Activated CD4-positive, alpha-beta T cell treated with anti-CD3 and anti-CD28 coated beads for 24 hours (primary cell): ENCODE results near the gene NPY4R2.
"Not testable (repeated sequence)": the region's sequence is repeated elsewhere in the genome, so short reads cannot be mapped to it uniquely, and the experiment has no call there.

Experiments
- DNase-seq, 2 donors: peaks; one replicate each; pipeline ENCODE4 v3.0.0-alpha.2; 2020; ENCODE audit warnings: low read depth in 2 of 2

The NPY4R2 gene

GRCh38 chr10:47932824-47933223 is 14.4 kb downstream of the NPY4R2 start:
- DNase-seq: not testable (repeated sequence)

GRCh38 chr10:47933462-47933861 is 15.0 kb downstream of the NPY4R2 start:
- not testable (repeated sequence) for DNase-seq

GRCh38 chr10:47936772-47937228 is 18.3 kb downstream of the NPY4R2 start:
- DNase-seq: not testable (repeated sequence)

- DNase-seq: not testable (repeated sequence)
These were observed 19.2 kb downstream of the NPY4R2 start for GRCh38 chr10:47937634-47938033.

- not testable (repeated sequence) for DNase-seq
These were observed 22.4 kb downstream of the NPY4R2 start for GRCh38 chr10:47940821-47941220.

DNA sequence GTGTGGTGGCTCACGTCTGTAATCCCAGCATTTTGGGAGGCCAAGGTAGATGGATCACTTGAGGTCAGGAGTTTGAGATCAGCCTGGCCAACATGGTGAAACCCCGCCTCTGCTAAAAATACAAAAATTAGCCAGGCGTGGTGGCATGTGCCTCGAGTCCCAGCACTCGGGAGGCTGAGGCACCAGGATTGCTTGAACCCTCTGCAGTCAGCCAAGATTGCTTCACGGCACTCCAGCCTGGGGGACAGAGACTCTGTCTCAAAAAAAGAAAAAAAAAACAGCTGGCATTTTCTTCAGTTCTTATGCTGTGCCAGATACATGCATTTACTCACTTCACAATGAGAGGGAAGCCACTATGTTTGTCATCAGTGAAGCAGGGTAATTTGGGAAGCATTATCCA is 22.9 kb downstream of the NPY4R2 start:
- not testable (repeated sequence) for DNase-seq

DNA sequence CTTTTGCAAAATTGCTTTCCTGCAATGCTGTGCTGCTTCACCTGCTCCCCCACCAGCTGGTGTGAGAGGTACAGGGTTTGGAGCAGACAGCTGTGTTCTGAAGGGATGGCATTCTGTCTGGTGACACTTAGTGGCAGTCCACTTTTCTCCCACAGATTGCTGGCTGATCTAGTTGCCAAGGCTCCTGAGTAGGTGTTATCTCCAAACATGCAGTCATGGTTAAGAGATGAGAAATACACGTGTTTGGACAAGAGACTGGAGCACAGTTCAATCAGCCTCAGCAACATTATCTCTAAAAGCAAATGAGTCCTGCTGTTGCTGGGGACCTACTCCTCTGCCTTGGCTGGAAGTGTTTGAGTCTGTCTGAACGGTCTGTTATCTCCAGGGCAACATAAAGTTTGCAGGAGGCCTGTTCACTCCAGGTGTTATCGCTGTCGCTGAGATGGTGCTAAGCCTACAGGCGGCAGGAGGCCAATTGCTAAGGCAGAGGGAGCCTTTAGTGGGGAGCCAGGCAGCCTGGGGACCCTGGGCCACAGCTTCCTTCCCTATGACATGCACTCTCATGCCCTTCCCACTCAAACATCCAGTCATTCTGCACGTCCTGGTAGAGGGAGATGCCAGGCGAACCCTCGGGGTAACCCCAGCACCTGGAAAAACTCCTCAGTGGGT is 24.0 kb downstream of the NPY4R2 start:
- not testable (repeated sequence) for DNase-seq

DNA sequence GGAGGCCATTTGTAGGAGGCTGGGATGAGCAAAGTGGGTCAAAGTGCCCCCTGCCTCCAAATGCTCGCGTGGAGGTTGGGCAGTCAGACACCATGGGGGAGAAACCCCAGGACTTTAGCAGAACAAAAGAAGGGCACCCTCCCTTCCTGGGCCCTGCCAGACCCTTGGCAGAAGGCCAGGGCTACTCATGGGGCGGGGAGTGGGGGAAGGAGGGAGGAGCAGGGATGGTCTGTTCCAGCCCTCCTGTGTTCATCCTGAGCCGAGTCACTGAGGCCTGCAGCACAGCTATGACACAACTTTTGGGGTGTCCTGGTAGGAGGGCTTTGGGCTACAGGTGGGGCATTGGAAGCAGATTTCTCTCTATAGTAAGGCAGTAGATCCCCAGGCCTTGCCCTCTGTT is 24.9 kb downstream of the NPY4R2 start:
- DNase-seq: not testable (repeated sequence)

DNA sequence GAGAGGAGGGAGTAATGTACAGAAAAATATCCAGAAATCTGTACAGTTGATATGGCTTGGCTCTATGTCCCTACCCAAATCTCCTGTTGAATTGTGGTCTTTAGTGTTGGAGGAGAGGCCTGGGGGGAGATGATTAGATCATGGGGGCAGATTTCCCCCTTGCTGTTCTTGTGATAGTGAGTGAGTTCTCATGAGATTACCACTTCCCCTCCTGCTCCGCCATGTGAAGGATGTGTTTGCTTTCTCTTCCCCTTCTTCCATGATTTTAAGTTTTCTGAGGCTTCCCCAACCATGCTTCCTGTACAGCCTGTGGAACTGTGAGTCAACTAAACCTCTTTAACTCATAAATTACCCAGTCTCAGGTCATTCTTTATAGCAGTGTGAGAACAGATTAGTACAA is 29.0 kb downstream of the NPY4R2 start:
- DNase-seq: not testable (repeated sequence)

GRCh38 chr10:47957158-47957557 is 38.7 kb downstream of the NPY4R2 start:
- DNase-seq: not testable (repeated sequence)

- DNase-seq: not testable (repeated sequence)
These were observed 41.2 kb downstream of the NPY4R2 start for GRCh38 chr10:47959677-47960076.

DNA sequence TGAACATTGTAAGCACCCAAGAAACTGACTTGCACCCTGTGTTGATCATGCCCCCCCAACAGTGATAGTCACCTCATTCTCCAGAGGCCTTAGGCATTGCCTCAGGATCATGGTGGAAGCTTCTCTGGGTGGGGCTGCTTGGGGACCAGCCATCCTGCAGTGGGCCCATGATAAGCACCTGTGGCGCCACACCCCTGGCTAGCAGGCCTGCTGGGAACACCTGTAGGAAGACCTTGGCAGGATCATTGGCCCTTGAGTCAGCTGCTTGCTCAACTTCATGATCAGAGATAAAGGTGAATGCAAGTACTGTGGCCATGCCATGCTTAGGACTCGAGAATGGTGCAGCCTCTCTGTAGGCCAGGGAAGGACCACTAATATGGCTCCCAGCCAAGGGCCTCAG is 42.2 kb downstream of the NPY4R2 start:
- not testable (repeated sequence) for DNase-seq

GRCh38 chr10:47962785-47963184 is 44.3 kb downstream of the NPY4R2 start:
- not testable (repeated sequence) for DNase-seq

DNA sequence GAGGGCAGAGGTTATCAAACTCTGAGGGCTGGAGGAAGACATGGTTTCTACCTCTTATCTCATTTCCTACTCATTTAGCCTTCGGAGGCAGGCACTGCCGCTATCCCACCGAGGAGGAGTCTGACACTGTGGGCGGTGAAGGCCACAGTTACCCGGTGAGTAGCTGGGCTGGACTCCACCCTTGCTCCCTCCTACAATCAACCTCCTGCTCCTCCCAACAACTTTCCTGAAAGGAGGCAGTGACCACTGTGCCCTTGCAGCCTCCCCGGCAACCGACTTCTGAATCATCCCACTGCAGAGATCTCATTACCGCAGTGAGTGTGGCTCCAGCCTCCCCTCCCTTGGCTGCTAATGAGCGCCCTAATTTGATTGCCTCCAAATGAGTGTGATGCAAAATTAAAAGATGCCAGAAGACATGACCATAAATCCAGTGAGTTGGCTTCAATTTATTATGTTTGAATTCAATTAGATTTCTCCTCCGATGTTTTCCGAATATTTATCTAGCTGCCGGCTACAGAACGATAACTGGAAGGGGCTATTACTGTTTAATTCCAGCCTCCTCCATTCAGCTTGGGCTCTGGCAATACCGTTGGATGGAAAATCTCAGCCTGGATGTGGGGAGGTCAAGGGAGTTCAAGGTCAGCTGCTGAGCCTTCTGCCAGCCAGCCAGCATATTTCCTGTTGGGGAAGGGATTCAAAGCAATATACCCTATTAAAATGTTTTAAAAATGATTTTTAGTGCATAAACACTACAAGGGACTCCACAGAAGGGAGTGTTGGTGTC is 46.0 kb downstream of the NPY4R2 start:
- DNase-seq: not testable (repeated sequence)

GRCh38 chr10:47968988-47969387 is 50.5 kb downstream of the NPY4R2 start:
- DNase-seq: not testable (repeated sequence)

- DNase-seq: not testable (repeated sequence)
These were observed 51.6 kb downstream of the NPY4R2 start for GRCh38 chr10:47970047-47970446.

DNA sequence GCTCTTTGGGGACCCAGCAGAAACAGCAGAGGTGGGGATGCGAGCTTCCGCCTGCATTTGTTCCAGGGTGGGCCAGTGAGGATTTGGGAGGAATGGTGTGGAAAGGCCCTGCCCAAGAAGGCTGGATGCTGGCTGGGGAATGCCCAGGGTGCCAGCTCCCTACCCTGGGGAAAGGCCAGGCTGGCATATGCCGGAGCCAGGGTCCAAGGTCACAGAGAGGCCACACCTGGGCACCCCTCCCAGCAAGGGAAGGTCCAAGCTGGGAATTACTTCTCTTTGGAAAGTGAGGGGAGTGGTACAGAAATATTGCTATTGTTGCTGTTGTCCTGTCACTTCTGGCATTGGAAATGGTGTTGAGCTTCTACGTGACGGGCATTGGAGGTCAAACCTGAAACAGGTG is 53.1 kb downstream of the NPY4R2 start:
- not testable (repeated sequence) for DNase-seq

- not testable (repeated sequence) for DNase-seq
These were observed 53.6 kb downstream of the NPY4R2 start for GRCh38 chr10:47972077-47972476.
